Epidermal melanocyte (primary cell): ENCODE data around the gene FAR2.
"Not testable (repeated sequence)": the region's sequence is repeated elsewhere in the genome, so short reads cannot be mapped to it uniquely, and the experiment has no call there.

Source experiments
- DNase-seq: peaks from one replicate; pipeline ENCODE4 v3.0.0; 2011; ENCODE audit warnings: low spot score; ENCODE audit not compliant: insufficient read length

Gene FAR2

GRCh38 chr12:29148911-29149690 lies at the start of gene FAR2:
FAR2 (plus strand) TSS chr12:29149278; CDS start chr12:29270450, 121,172 bp downstream.
- no peak for DNase-seq

GRCh38 chr12:29102741-29103140 lies 46.3 kb upstream of the FAR2 start:
- no peak for DNase-seq

- DNase-seq: no peak
Observed at GRCh38 chr12:29103539-29103974, 45.5 kb upstream of the FAR2 start.

GRCh38 chr12:29104516-29104915 lies 44.6 kb upstream of the FAR2 start:
- DNase-seq: no peak

- DNase-seq: no peak
Observed at GRCh38 chr12:29110506-29111442, 38.3 kb upstream of the FAR2 start.

- DNase-seq: no peak
Observed at GRCh38 chr12:29113101-29113500, 36.0 kb upstream of the FAR2 start.

- no peak for DNase-seq
Observed at GRCh38 chr12:29116414-29116813, 32.7 kb upstream of the FAR2 start.

- peak; percentile 45 for DNase-seq
Observed at GRCh38 chr12:29131539-29131938, 17.5 kb upstream of the FAR2 start.

GRCh38 chr12:29132316-29132715 lies 16.8 kb upstream of the FAR2 start:
- no peak for DNase-seq

GRCh38 chr12:29133181-29133580 lies 15.9 kb upstream of the FAR2 start:
- DNase-seq: no peak

- DNase-seq: no peak
Observed at GRCh38 chr12:29133680-29134079, 15.4 kb upstream of the FAR2 start.

GRCh38 chr12:29138256-29138655 lies 10.8 kb upstream of the FAR2 start:
- not testable (repeated sequence) for DNase-seq

GRCh38 chr12:29138855-29139254 lies 10.2 kb upstream of the FAR2 start:
- DNase-seq: not testable (repeated sequence)

GRCh38 chr12:29145372-29146170 lies 3.5 kb upstream of the FAR2 start:
- DNase-seq: no peak

GRCh38 chr12:29146196-29146595 lies 2.9 kb upstream of the FAR2 start:
- no peak for DNase-seq

GRCh38 chr12:29147731-29148595 lies 1.1 kb upstream of the FAR2 start:
- no peak for DNase-seq

GRCh38 chr12:29148596-29148910 lies 525 bp upstream of the FAR2 start:
- no peak for DNase-seq

GRCh38 chr12:29149691-29150281 lies 708 bp downstream of the FAR2 start:
- DNase-seq: no peak

- DNase-seq: no peak
Observed at GRCh38 chr12:29150462-29150861, 1.4 kb downstream of the FAR2 start.

- DNase-seq: no peak
Observed at GRCh38 chr12:29152223-29152868, 3.3 kb downstream of the FAR2 start.
